ENCODE results near the gene KLK3. TPM values are rescaled to one million over a fixed set of nuclear protein-coding genes. Genes with fewer than 3 reads are reported as not detected.

The KLK3 gene
- total RNA-seq = not detected in 2 replicates

GRCh38 chr19:50854636-50855410 lies at the start of gene KLK3:
Gene KLK3, plus strand, starts transcription at chr19:50854915. Its CDS starts 41 bp downstream, at chr19:50854956.

GRCh38 chr19:50823389-50824042 lies 31.2 kb upstream of the KLK3 start, which contains the start of gene KLK1:
Gene KLK1, minus strand, starts transcription at chr19:50823787. Its CDS starts 39 bp downstream, at chr19:50823748.

GRCh38 chr19:50833117-50833801 lies 21.5 kb upstream of the KLK3 start, which contains the start of gene KLK15:
Gene KLK15, minus strand, starts transcription at chr19:50833574. Its CDS starts 2,082 bp downstream, at chr19:50831492.

GRCh38 chr19:50873056-50873455 lies 18.3 kb downstream of the KLK3 start, which contains the start of gene KLK2:
Gene KLK2, plus strand, starts transcription at chr19:50873439. Its CDS starts 35 bp downstream, at chr19:50873474.

Other genes with a start within 250 kb of the KLK3 start
- 0.12 and 0.13 TPM in 2 replicates for gene SYT3, start 215.0 kb upstream of the KLK3 start, total RNA-seq
- gene C19orf81, start 205.5 kb upstream of the KLK3 start, total RNA-seq = 0.53 and 0.62 TPM in 2 replicates
- gene SHANK1, start 135.1 kb upstream of the KLK3 start, total RNA-seq = 2.1 and 5.7 TPM in 2 replicates
- 26.0 and 68.1 TPM in 2 replicates for gene CLEC11A, start 131.6 kb upstream of the KLK3 start, total RNA-seq
- not detected in 2 replicates for gene GPR32, start 84.5 kb upstream of the KLK3 start, total RNA-seq
- gene ACP4, start 64.5 kb upstream of the KLK3 start, total RNA-seq = not detected in 2 replicates
- gene KLK1, start 31.1 kb upstream of the KLK3 start, total RNA-seq = not detected in 2 replicates
- not detected in 2 replicates for gene KLK15, start 21.3 kb upstream of the KLK3 start, total RNA-seq
- gene KLK2, start 18.5 kb downstream of the KLK3 start, total RNA-seq = not detected in 2 replicates
- gene KLK4, start 56.5 kb downstream of the KLK3 start, total RNA-seq = not detected in 2 replicates
- gene KLK5, start 98.1 kb downstream of the KLK3 start, total RNA-seq = not detected in 2 replicates
- gene KLK6, start 114.7 kb downstream of the KLK3 start, total RNA-seq = not detected in 2 replicates
- gene KLK7, start 129.0 kb downstream of the KLK3 start, total RNA-seq = not detected in 2 replicates
- gene KLK8, start 146.7 kb downstream of the KLK3 start, total RNA-seq = not detected in 2 replicates
- not detected in 2 replicates for gene KLK10, start 164.8 kb downstream of the KLK3 start, total RNA-seq
- gene KLK11, start 171.7 kb downstream of the KLK3 start, total RNA-seq = not detected in 2 replicates
- not detected in 2 replicates for gene KLK12, start 180.1 kb downstream of the KLK3 start, total RNA-seq
- not detected in 2 replicates for gene KLK13, start 210.2 kb downstream of the KLK3 start, total RNA-seq
- gene KLK14, start 228.0 kb downstream of the KLK3 start, total RNA-seq = not detected in 2 replicates

All from aortic smooth muscle cell (primary cell).